H7 (cell line): ENCODE results near the gene UBE4A. TPM values are rescaled to one million over a fixed set of nuclear protein-coding genes. Genes with fewer than 3 reads are reported as not detected.

Source experiments
- DNase-seq: peaks from one replicate; pipeline ENCODE4 v3.0.0; 2012
- H3K27me3 ChIP-seq: 2 replicates; pipeline ENCODE4 v1.6.0; 2011; ENCODE audit warnings: mild to moderate bottlenecking, low read length; ENCODE audit not compliant: control insufficient read depth, insufficient read depth
- H3K36me3 ChIP-seq: replicated peaks from 2 replicates; pipeline ENCODE4 v1.5.1; 2011; ENCODE audit warnings: low read length; ENCODE audit not compliant: control insufficient read depth, insufficient read depth
- H3K4me3 ChIP-seq: 2 replicates; pipeline ENCODE4 v1.5.1; 2011; ENCODE audit warnings: low read depth, mild to moderate bottlenecking, control low read depth, low read length, moderate library complexity; ENCODE audit not compliant: insufficient read depth
- total RNA-seq: library from RNA; depleted of rRNA; stranded (reverse); fragments of >200 nt; shearing (Covaris generic); gene quantifications from 2 replicates; pipeline ENCODE4 v1.2.3, GENCODE V29; 2014

The UBE4A gene
- total RNA-seq, 1 experiment from 2014 or later = 34.3 TPM

DNA sequence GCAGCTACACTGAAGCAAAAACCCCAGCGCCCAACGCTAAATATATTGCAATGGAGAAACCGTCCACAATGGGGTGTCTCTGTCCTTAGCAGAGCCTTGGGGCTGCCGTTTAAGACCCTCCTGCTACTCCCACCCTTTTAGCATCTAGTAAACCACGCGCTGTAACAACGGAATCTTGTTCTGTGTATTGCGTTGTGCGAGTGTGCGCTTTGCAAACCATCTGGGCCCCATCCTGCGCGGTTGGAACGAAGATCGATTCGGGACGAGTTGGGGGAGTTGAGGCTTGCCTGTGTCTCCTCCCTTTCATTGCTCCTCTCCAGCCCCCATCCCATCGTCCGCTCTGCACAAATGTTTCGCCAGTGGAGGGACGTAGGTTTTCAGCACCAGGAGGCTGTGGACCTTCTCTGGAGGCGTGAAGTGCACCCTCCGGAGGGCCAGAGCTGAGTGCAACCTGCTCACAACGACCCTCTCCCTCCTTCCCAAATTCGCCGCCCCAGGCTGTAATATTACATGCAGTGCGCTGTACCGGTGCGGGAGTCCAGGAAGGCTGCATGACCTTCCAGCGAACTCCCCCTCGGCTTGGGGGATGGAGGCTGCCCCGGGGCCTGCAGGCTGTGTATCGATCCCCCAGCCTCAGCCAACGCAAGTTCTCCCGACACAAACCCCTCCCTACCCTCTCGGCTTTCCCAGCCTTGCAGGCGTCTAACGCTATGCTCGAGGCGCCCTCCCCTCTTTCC, 75.3 kb downstream of the UBE4A start:
- Histone ChIP-seq H3K4me3 (peak overlapping the region; percentile 62), H3K27me3 (peaks cover 3% of the 10 kb centered on the region; the same call in 1 of the 2 replicates), H3K36me3 (no peaks in the 10 kb centered on the region)
- DNase-seq = peak; percentile 54

DNA sequence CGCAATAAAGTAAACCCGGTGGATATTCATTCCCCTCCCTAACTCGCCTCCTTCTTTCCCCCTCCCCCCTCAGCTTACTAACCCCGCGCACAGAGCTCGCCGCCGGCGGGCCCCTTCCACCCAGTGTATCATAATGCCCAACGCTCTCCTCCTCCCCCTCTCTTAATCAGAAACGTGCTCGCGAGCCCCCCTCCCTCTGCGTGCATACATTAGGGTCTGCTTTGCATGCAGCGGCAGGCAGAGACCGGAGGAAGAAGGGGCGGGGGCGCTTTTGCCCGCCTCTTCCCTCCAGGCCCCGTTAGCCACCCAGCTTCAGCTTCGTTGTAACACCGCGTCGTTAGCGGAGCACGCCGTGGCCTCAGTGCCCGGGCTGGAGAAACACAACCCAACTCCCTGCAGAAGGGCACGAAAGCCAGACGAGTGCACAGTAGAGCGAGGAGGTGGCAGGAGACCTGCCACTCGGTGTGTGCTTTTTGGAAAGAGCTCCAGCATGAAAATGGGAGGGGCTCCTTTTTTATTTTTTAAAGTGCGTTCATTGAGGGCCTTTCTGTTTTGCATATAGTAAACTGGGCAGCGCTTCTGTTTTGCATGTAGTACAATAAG, 76.0 kb downstream of the UBE4A start:
- peak overlapping the region; percentile 62 for H3K4me3 ChIP-seq
- peak; percentile 92 for DNase-seq
- H3K27me3 ChIP-seq = peaks cover 3% of the 10 kb centered on the region; the same call in 1 of the 2 replicates
- no peaks in the 10 kb centered on the region for H3K36me3 ChIP-seq

DNA sequence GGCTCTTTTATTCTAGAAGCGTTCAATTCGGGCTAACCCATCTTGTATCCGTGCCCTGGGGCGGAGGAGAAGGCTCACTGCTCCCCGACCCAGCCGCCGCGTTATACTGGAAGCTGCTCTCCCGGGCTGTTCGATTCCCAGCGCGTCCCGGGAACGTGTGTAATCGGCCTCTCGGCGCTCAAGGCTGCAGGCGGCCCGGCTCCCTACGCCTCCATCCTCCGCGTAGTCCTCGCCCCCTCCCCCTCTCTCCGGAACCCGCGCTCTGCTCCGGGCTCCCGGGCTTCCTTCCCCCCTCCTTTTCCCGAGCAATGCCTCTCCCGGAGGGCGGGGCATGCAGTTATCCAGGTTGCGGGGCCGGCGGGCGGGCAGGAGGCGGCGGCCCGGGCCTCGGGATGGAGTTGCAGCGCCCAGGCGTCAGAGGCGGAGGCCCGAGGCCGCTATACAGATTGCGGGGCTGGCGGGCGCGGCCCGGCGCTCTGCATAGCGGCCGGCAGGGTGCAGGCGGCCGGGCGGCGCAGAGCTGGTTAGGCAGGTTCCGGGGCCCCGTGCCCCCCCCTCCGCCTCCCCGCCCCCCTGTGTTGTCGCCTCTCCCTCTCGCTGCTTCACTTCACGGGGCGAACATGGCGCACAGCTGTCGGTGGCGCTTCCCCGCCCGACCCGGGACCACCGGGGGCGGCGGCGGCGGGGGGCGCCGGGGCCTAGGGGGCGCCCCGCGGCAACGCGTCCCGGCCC, 76.7 kb downstream of the UBE4A start, which contains the start of gene KMT2A:
TSS of gene KMT2A (plus strand) at position 600 of the 732 bp plus-strand sequence. CDS start at position 621, 21 bp downstream.
- H3K4me3 ChIP-seq = peak within 1 kb of the TSS; percentile 85
- DNase-seq = peak; percentile 97
- H3K27me3 ChIP-seq = peaks cover 3% of the 10 kb centered on the region; the same call in 1 of the 2 replicates
- H3K36me3 ChIP-seq = no peaks in the 10 kb centered on the region

GRCh38 chr11:118436639-118437207, 77.3 kb downstream of the UBE4A start:
- Histone ChIP-seq H3K36me3 (no peaks in the 10 kb centered on the region), H3K27me3 (peaks cover 3% of the 10 kb centered on the region; the same call in 1 of the 2 replicates), H3K4me3 (peak overlapping the region; percentile 85)
- DNase-seq = no peak

GRCh38 chr11:118437208-118438125, 78.1 kb downstream of the UBE4A start:
- Histone ChIP-seq H3K4me3 (peak overlapping the region; percentile 85), H3K36me3 (no peaks in the 10 kb centered on the region), H3K27me3 (peaks cover 3% of the 10 kb centered on the region; the same call in 1 of the 2 replicates)
- peak; percentile 82 for DNase-seq

GRCh38 chr11:118438314-118438931, 79.0 kb downstream of the UBE4A start:
- Histone ChIP-seq H3K4me3 (peak overlapping the region; percentile 85), H3K27me3 (peaks cover 3% of the 10 kb centered on the region; the same call in 1 of the 2 replicates), H3K36me3 (no peaks in the 10 kb centered on the region)
- DNase-seq = peak; percentile 48

- no peaks in the 10 kb centered on the region for H3K36me3 ChIP-seq
- H3K4me3 ChIP-seq = no peak overlapping the region
- H3K27me3 ChIP-seq = no peaks in the 10 kb centered on the region
- no peak for DNase-seq
These were observed 80.2 kb downstream of the UBE4A start for GRCh38 chr11:118439646-118440045.

GRCh38 chr11:118441770-118442275, 82.4 kb downstream of the UBE4A start:
- no peaks in the 10 kb centered on the region for H3K36me3 ChIP-seq
- H3K4me3 ChIP-seq = no peak overlapping the region
- no peak for DNase-seq
- no peaks in the 10 kb centered on the region for H3K27me3 ChIP-seq

DNA sequence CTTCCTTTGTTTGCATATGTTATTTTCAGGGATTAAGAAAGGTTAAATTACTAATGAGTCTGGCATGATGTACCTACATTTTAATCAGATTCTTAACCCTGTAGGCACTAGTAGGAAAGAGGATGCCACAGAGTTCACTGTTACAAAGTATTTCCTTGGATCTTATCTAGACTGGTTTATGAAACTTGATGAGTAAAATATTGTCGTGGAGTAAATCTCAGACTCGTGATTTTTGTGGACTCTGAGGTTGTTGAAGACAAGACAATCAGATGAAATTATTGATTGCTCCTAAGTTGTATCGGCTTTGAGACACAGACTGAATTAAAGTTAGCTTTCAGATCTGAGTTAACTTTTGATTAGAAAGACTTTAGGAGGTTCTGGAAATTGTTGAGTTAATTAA, 82.9 kb downstream of the UBE4A start:
- Histone ChIP-seq H3K4me3 (no peak overlapping the region), H3K36me3 (no peaks in the 10 kb centered on the region), H3K27me3 (no peaks in the 10 kb centered on the region)
- DNase-seq = no peak

DNA sequence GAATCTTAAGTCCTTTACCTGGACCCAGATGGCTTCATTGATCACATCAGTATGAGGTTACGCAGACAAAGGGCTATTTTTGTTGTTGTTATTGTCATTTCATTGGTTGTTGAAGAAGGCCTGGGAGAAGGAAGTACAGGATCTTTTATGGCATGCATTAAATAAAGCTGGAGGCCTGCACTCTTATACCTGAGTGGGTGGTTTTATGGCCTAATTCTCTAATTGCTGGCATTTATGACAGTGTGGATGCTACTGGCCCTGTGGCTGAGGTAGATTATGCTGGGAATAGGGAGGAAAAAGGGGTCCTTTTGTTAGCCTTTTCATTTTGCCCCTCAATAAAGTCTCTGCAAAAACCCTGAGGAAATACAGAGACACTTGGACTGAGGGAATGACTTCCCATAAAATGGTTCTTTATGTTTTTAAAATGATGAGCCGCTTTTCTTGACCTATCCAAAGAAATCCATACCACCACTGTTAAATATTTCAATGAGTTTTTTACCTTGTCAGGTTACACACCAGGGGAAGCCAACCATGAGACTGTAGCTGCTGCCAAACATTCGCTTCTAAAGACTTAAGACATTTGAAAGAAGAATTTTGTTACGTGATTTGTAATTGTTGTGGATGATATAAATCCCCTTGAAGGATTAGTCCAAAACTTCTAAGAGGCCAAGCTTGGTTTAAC, 83.6 kb downstream of the UBE4A start:
- H3K27me3 ChIP-seq = no peaks in the 10 kb centered on the region
- no peak for DNase-seq
- H3K4me3 ChIP-seq = no peak overlapping the region
- H3K36me3 ChIP-seq = no peaks in the 10 kb centered on the region

DNA sequence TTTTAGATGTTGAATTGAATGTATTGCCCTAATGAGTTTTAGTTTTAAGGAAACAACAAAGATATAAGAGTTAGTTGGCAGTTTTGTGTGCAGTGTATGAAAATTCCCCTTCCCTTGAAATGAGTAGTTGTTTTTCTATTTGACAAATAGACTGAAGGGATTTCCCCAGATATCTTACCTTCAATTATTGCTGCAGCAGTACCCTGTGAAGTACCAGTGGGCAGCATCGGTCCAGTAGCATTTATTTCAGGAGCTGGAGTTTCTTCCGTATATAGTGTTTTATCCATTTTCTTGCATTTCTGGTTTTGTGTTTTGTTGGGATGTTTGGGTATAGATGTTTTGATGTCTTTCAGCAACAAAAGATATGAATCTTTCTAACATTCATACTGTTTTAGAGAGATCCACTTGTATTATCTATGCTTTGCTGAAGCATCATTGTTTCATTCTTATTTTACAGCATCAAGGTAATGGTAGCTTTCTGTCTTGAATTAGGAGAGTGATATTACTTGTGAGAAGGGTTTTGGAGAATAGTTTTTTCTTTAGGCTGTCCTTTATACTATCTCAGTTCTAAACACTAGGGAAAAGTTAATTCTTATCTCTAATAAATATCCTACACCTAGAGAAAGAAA, 84.3 kb downstream of the UBE4A start:
- no peak for DNase-seq
- Histone ChIP-seq H3K4me3 (no peak overlapping the region), H3K36me3 (no peaks in the 10 kb centered on the region; the same call in 1 of the 2 replicates), H3K27me3 (no peaks in the 10 kb centered on the region)

DNA sequence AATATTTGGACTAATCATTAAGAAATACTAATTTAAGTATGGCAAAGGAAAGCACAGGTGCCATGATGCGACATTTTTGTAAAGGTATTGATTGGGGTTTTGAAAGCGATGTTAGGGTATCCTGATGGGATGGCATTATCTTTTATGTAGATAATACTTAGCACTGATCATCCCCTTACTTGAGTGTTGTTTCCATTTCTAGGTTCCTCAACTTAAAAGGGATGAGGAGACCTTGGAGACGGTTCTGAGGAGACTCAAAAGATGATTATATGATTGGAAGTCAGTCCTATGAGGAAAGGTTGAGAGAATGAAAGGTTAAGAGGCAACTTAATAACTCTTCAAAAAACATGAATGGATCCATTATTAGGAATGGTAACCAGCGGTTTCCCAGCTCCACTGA, 88.0 kb downstream of the UBE4A start:
- H3K27me3 ChIP-seq = no peaks in the 10 kb centered on the region
- DNase-seq = no peak
- no peak overlapping the region for H3K4me3 ChIP-seq
- H3K36me3 ChIP-seq = no peaks in the 10 kb centered on the region; the same call in 1 of the 2 replicates
